ENCODE data around the gene C16orf89.
"Not testable (repeated sequence)": the region's sequence is repeated elsewhere in the genome, so short reads cannot be mapped to it uniquely, and the experiment has no call there.

- not testable (repeated sequence) for TF ChIP-seq POLR2A (IDR thresholded peaks at IDR 0.05; ENCODE audit: low read length); GATA1 (IDR thresholded peaks at IDR 0.05; ENCODE audit: low read depth, low read length)
These were observed 23.2 kb upstream of the C16orf89 start for GRCh38 chr16:5088936-5089335.
